Endometrium (tissue), 2 donors: ENCODE results near the gene KCNAB3.

Experiments
- FAIRE-seq: peaks from 2 replicates; lab custom pipeline; 2012; peaks lifted over from hg19 to GRCh38; lab: Jason Lieb, UNC
- donor health status: control.
- donor health status: control.

KCNAB3 gene

DNA sequence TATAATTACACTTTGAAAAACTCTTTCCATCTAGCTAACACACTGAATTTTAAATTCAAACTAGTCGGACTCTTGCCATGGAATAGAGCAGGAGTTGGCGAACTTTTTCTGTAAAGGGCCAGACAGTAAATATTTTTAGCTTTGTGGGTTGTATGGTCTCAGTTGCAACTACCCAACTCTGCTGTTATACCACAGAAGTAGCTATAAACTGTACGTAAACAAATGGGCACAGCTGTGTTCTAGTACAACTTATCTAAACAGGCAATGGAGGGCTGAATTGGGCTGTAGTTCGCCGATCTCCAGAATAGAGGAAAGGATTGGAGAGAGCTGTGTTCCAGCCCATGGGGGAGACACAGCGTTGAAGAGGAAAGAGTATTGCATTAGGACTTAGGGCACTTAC lies 11.1 kb upstream of the KCNAB3 start:
- no peak for FAIRE-seq

DNA sequence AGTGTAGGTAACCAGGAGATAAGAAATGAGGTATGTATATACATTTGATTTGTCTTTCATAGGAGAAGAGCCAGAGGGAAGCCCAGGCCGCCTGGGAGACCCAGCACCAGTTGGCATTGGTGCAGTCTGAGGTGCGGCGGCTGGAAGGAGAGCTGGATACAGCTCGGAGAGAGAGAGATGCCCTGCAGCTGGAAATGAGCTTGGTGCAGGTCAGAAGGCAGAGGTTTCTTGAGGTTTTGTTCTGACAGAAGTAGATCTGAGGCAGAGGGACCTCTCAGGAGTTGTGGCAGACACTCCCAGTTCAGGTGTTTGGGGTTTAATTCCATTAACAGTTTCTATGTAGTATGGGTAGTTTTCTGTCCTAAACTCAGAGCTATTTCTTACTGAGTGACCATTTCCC lies 10.4 kb upstream of the KCNAB3 start:
- FAIRE-seq = no peak

DNA sequence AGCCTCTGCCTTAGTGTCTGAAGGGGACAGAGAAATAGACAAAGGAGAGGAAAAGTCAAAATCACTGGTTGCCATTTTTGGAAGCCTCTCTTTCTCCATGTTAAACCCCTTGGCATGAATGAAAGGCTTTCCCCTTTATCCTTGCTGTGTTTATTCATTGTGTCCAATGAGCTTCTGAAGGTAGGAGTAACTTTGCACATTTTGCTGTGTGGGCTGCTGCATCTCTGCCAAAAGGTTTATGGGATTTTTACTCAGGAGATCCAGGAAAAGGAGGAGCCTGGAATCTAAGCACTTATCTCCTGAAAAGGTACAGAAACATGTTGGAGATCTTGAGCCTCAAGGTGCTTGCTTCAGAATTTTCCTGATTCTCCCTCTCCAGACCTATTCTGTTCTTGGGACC lies 6.2 kb upstream of the KCNAB3 start:
- FAIRE-seq = no peak

DNA sequence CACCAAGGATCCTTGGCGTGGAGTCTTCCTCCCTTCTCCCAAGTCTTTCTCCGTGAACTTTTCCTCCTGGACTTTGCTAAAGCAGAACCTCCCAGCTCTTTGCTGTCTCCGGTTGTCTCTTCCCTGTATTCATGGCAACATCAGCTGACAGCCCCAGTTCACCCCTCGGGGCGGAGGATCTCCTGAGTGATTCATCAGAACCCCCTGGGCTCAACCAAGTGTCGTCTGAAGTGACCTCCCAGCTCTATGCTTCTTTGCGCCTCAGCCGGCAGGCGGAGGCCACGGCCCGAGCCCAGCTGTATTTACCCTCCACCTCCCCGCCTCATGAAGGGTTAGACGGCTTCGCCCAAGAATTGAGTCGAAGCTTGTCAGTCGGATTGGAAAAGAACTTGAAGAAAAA lies 3.3 kb upstream of the KCNAB3 start:
- FAIRE-seq = no peak

DNA sequence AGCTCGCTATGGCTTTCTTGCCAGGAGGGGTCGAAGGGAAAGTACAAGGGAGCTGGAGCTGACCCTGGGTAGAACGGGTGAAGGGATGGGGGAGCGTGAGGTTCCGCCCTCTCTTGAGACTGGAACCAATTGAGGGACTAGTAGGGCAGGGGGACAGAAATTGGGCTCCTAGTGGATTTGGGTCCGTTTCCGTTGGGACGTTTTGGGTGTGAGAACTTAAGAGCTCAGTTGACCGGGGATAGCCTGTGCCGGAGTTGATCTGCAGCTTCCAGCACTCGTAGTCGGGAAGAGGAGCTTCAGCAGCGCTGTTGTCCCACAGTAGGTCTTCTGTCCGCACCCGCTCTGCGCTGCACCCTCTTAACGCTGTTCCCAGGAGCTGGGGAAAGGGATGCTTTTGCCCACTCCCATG lies 2.8 kb upstream of the KCNAB3 start:
- FAIRE-seq = no peak

DNA sequence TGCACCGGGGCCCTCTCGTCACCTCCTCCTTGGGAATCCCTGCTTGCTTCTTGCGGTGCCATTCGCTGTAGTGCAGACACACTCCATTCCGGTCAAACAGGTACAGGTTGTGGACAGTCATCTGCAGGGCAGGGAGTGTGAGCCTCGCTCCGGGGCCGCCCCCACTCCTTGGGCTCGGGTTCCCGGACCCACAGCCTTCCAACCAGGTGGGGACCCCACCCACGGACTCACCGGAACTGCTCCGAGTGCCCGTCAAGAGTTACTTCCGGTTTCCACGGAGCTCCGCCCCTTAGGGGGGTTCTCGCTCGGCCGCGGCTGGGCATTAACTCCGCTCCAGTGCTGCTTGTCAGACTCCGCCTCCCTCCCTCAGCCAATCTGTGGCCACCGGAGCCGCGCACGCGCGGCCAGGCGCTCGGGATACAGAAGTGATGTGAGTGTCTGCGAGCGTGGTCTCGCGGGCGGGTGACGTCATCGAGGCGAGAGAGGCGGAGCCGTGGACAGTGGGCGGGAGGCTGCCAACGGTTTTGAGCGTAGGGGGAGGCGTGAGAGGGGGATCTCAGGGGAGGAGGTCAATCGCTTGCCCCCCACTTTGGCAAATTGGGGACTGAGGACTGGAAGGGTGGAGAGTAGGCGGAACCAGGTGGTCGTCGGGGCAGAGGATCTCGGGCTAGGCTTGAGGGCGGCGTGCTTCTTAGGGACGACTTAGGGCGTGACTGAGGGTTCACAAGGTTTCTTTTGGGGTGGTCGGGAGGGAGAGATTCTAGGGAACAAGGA lies 2.2 kb upstream of the KCNAB3 start, which contains the start of the genes CNTROB and TRAPPC1:
Gene CNTROB, plus strand, starts transcription at position 498 of the 774 bp plus-strand sequence. CDS start 874 bp downstream, outside the sequence.
Gene TRAPPC1, minus strand, starts transcription at position 238 of the 774 bp plus-strand sequence. Its CDS starts 117 bp downstream, at position 121.
- peak; percentile 99 for FAIRE-seq

DNA sequence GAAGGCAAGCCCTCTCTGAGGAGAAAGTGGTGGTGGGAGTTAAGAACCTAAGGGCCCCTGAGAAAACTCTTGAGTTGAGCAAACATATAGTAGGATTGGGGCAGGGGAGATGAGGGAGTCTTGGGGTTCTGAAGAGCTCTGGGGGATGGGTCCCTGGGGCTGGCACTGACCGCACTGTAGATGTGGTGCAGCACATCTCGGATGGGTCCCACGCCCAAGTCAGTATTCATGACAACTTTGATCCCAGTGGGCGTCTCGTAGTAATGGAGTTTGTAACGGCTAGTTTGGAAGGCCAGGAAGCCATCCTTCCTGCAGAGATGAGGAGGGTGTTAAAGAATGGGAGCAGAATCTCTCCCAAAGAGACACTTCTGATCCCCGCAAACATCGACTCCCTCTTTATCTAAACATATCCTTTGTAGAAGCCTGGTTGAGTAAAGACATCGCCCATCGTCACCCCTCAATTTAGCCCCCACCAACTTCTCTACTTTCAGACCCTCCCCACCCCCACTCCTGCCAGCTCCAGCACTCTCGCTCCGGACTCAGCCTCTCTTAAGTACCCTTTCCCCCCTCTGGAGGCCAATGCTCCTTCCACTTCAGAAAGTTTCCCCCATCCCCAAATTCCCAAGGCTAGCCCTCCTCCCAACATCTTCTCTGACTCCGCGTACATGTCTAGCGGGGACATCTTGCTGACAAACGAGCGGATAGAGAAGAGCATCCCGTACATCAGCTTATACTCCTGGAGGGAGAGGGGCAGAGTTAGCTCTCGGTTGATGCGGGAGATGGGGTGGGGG lies 1.4 kb upstream of the KCNAB3 start:
- FAIRE-seq = no peak

DNA sequence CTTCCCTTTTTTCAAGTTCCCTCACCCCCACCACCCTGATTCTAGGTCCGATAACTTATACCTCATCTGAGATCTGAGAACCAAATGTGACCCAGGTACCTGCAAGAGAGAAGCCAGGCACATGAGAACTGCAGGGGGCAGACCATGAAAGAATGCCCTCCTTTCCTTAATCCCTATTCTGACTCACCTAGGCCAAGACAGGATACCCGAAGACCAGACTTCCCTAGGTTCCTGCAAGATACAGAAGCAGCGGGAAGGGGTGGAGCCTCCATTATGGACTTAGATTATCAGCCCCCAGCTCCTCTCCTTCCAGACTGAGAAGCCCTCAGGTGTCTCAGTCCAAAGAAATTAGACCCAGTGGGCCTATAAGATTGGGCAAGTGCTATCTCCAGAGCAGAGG lies 2.1 kb downstream of the KCNAB3 start:
- FAIRE-seq = no peak

DNA sequence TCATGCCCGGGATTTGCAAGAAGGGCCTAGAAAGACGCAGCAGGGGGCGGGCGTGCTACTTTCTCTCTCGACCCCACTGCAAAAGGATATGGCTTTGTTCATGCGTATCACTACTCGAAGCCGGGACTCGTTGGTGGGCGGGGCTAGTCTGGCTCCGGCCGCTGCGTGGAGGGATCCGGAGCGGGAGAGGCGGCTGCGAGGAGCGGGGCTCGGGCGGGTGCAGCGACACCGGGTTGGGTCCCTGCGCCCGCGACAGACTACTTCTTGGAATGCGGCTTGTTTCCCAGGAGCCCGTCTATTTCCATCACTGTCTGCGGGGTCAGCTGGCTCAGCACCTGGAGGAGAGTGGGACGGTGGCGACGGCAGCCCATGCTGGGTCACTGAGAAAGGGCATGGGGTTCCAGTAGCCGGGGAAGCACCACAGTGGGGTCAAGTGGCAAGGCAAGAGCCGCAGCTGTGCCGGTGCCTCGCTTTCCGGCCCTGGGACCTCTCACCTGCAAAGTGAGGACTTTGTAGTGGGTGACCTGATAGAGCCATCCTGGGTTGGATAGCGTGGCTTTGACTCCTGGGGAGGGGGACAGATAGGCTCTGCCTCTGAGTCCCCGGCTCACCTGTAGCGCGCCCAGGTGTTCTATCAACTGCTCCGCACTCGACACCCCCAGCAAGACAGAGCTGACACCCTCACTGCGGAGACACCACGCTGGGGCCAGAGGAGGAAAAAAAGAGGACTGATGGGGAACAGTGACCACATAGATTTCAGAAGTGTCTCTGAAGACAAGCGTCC lies 6.6 kb downstream of the KCNAB3 start:
- FAIRE-seq = no peak

DNA sequence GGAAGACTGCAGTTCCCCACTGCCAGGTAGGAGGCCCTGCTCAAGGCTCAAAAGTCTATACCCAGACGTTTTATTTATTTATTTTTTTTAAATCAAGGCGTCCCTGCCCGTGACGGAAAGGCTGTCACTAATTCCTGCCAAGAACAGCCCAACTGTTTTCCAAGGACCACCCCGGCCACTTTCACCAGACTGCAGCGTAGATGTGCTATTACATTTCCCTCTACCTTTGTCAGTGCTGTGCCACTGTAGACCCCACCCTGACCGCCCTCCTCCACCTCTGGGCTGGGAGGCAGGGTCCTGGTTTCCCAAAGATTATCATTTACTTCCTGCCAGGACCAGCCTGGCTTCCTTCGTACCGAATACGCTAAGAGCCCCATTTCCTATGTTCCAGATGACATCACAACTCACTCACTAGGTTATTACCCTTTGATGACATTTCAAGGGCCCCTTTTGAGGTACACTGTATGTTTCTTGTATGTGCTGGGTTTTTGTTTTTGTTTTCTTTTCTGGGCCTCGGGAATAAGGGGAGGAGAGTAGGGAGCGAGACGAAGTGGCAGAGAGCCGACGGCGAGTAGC lies 7.3 kb downstream of the KCNAB3 start:
- FAIRE-seq = no peak

DNA sequence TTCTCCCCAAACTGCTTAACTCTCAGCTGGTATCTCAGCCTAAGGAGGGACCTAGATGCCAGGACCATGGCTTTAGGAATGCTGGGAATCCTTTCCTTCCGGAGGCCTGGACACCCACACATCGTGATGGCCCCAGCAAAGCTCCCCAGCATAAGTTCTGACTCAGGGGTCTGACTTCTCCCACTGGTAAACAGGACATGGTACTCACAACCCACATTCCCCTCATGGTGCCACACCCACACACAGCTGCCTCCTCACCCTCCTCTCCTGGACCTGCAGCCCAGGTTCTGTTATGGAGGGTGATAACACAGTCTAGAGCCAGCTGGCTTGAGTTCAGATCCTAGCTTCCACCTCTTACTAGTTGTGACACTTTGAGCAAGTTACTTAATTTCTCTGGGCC lies 12.8 kb downstream of the KCNAB3 start:
- no peak for FAIRE-seq

DNA sequence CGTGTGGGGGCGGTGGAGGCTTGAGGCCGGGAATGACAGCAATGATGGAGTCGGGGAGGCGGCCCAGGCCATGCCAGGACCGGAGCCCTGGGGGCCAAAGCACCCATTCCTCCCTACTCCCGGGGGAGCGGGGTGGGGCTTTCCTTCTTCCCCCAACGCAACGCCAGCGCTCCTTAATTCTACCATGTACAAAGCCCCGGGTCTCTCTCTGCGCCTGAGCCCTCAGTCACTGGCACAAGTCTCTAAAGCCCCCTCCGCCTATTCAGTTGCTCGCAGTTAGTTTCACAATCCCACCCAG lies 13.3 kb downstream of the KCNAB3 start:
- no peak for FAIRE-seq

DNA sequence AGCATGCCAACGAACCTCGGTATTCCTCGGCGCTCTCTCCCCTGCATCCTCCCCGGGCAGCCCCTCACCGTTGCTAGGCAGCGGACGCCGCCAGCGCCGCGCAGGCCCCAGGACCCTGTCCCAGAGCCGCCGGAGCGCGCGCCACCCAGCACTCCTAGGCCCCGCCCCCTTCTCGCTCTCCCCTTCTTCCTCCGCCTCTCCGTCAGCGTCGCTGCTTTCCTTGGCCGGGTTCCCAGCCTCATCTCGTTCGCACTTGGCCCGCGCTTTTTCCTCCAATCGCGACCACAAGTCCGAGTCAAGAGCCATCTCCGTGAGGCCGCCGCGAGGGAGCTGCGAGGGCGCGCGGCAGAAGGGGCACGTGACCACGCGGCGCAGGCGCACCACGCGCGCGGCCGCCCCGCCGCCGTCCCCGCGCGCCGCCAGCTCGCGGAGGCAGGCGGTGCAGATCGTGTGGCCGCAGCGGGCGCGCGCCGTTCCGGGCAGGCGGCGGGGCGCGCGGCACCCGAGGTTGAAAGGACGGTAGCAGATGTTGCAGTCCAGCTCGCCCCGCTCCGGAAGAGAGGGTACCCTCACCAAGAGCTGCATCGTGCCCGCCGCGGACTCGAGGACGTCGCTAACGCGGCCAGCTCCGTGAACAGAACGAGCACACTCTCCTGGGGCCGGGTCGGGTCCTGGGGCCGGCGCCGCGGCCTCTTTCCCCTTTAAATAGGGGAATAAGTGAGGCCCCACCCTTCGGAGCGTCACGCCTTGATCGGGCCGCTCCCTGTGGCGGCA lies 13.9 kb downstream of the KCNAB3 start, which contains the start of gene RNF227:
Gene RNF227, minus strand, starts transcription at position 679 of the 774 bp plus-strand sequence. Its CDS starts 94 bp downstream, at position 585.
- FAIRE-seq = no peak

DNA sequence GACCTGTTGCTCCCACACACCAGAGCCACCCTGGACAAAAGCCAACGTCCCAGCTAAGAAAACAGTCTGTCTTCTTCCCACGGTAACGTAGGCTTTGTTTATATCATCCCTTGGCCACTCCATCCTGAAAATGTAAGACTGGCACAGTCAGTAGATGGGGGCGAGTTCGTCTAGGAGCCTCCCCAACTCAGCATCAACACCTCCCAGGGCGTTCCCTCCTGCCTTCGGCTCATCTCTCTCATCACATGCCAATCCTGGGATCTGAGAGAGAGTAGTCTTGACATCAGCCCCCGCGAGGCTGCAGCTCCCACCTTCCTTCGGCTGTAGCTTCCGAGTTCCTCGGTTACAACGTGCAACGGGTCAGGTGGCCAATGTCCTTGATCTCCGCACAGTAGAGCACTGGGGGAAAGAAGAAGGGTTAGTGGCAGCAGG lies 14.5 kb downstream of the KCNAB3 start:
- no peak for FAIRE-seq

DNA sequence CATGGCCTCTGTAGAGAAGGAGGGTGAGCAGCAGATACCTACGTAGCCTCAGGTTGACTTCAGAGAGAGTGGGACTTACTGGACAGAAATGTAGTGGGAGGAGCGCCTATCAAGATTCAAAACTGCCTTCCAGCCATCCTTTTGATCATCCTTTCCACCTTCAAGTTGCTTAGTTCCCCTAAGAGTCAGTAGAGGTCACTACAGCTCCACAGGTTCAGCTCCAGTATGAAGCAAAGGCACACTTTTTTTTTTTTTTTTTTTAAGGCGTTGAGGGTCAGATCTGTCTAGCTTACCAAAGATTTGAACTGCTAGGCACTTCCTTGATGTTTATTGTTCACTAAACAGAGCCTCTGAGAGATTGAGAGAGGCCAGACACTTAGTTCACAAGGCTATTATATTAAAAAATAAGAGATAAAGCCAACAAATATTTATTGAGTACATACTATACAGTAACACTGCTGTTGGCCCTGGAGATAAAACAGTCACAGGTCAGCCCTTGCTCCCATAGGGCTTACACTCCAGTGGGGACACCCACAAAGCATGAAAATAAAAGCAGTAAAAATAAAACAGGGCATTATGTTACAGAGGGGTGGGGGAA lies 16.6 kb downstream of the KCNAB3 start:
- peak; percentile 65 for FAIRE-seq

DNA sequence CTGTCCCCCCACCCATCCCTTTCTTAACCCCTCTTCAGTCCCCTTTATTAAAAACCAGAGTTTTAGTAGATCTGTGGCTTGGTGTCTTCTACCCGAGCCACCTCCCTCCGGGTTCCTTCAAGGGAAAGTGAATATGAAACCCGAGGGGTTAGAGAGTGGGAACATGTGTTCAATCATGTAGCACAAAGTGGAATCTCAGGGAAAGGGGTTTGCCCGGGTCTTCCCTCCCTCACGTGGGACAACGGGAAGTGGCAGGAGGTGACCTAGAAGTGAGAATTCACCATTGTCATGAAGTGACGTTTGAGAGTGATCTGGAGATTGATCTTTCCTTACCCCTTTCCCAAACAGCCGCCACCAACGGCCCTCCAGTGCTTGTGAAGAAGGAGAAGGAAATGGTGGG lies 18.5 kb downstream of the KCNAB3 start:
- FAIRE-seq = no peak

DNA sequence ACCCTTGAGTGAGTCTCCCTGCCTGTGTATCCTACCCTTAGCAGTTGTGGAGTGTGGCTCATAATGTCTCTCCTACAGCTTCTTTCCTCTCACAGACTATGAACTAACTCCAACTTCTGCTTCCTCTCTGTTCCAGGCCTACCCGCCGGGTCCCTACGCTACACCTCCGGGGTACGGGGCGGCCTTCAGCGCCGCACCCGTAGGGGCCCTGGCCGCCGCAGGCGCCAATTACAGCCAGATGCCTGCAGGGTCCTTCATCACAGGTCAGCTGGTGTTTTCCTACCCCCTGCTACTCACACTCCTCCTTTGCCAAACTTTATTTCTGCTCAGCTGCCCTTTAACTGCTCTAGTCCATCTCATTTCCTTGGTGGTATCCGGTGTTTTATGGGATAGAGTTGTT lies 18.9 kb downstream of the KCNAB3 start:
- no peak for FAIRE-seq

DNA sequence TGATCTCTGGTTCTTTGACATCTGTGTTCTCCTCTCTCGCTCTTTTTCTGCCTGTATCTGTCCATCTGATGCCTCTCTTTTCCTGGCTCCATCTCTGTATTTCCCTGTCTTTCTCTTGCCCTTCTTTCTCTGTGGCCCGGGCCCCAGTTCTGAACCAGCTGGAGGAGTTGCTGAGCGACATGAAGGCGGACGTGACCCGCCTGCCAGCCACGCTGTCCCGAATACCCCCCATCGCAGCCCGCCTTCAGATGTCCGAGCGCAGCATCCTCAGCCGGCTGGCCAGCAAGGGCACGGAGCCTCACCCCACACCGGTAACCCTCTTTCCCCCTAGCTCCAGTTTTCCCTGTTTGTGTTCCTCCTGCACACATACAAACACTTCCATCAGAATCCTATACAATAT lies 19.4 kb downstream of the KCNAB3 start:
- no peak for FAIRE-seq

DNA sequence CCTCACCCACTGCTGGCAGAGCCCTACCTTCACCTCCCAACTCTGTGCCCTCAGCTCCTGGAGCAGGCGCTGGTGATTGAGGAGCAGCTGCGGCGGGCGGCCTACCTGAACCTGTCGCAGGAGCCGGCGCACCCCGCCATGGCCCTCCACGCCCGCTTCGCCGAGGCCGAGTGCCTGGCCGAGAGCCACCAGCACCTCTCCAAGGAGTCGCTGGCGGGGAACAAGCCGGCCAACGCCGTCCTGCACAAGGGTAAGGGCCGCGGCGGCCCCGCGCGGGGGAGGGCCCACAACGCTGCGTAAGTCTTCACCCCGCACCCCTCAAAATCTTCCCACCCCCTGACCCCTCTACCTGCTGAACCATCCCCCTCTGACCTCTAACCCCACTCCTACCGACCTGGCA lies 20.6 kb downstream of the KCNAB3 start:
- FAIRE-seq = no peak

DNA sequence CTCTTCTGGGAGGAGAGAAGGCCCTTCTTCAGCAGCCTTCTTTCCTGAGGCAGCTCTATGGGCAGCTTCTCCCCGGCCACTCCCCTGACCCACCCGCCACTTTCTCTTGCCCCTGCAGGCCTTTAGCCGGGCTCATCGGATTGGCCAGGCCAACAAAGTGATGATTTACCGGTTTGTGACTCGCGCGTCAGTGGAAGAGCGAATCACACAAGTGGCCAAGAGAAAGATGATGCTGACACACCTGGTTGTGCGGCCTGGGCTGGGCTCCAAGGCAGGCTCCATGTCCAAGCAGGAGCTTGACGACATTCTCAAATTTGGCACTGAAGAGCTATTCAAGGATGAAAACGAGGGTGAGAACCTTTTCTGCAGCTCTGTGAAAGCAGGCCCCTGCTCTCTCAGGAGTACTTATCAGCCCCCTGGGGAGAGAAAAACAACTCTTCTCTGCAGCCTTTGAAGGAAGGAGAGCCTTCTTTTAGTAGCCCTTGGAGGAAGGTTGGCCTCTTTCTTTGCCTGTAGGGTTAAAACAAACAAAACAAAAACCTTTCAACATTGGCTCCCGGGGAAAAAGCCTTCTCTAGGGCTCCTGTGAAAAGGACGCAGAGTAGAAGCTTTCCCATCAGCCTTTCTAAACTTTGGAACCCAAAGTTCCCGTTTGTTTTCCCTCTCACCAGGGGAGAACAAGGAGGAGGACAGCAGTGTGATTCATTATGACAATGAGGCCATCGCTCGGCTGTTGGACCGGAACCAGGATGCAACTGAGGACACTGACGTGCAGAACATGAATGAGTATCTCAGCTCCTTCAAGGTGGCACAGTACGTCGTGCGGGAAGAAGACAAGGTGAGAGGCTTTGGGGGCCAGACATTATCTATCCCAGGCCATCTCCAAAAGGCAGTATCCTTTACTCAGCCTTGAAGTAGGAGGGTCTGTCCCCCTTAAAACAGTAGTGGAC lies 26.2 kb downstream of the KCNAB3 start:
- no peak for FAIRE-seq
